Naive thymus-derived CD8-positive, alpha-beta T cell (primary cell): ENCODE results near the gene PTPRE. TPM values are rescaled to one million over a fixed set of nuclear protein-coding genes. Genes with fewer than 3 reads are reported as not detected.

ENCODE experiments used
- ATAC-seq, 2 donors: fragments of 150-1000 bp; cut with Tn5 transposase in 1 of 2; sonication (Bioruptor Pico), chemical (Tn5 transposase) in 1 of 2; 1 replicate in 1 of 2; 2 replicates in 1 of 2; pipeline ENCODE4 v1.10.0; 2021; ENCODE audit warnings: mild to moderate bottlenecking in 2 of 2, moderate library complexity in 2 of 2
- POLR2A ChIA-PET: fragments of 350-600 bp; sonication (Branson Sonifier 250); formaldehyde crosslinking; loops from one replicate; lab custom pipeline; 2021; ENCODE audit warnings: antibody characterized with exemption; lab: Charles Lee
- DNase-seq, 10 donors: peaks; one replicate each; pipeline versions ENCODE4 v3.0.0 to v3.0.0-alpha.2; 2020 to 2022
- H3K27ac Mint-ChIP-seq, 10 donors: one replicate each; pipeline ENCODE4 v1.8.0; 2020 to 2022; ENCODE audit warnings: mild to moderate bottlenecking in 10 of 10, mixed read lengths in 10 of 10, moderate library complexity in 4 of 10, inconsistent platforms in 1 of 10
- H3K27me3 Mint-ChIP-seq, 5 donors: one replicate each; pipeline ENCODE4 v1.8.0; 2021 to 2022; ENCODE audit warnings: mixed read lengths in 5 of 5
- H3K36me3 Mint-ChIP-seq, 3 donors: one replicate each; pipeline ENCODE4 v1.8.0; 2020 to 2022; ENCODE audit warnings: mixed read lengths in 3 of 3, mild to moderate bottlenecking in 2 of 3, inconsistent platforms in 1 of 3
- H3K4me1 Mint-ChIP-seq, 4 donors: one replicate each; pipeline ENCODE4 v1.8.0; 2021 to 2022; ENCODE audit warnings: mixed read lengths in 4 of 4
- H3K4me3 Mint-ChIP-seq, 10 donors: one replicate each; pipeline ENCODE4 v1.8.0; 2020 to 2022; ENCODE audit warnings: mild to moderate bottlenecking in 10 of 10, mixed read lengths in 10 of 10, moderate library complexity in 6 of 10, inconsistent platforms in 1 of 10
- H3K9me3 Mint-ChIP-seq, 9 donors: one replicate each; pipeline ENCODE4 v1.8.0; 2020 to 2022; ENCODE audit warnings: mixed read lengths in 9 of 9, mild to moderate bottlenecking in 3 of 9, inconsistent platforms in 1 of 9, moderate library complexity in 1 of 9
- polyA plus RNA-seq, 3 donors: library from polyadenylated mRNA; unstranded; fragments of 300-500 nt; fragmentation: Illumina TruSeq; gene quantifications; one replicate each; pipeline ENCODE4 v1.2.3, GENCODE V29; 2021
- total RNA-seq, 8 experiments: library from RNA in 2 of 8; stranded (reverse) in 2 of 8; gene quantifications; one replicate each; pipeline ENCODE4 v1.2.3 and lab custom pipeline; 2021 to 2026

Gene PTPRE
- total RNA-seq = 10 to 100 TPM; 24.1 to 29.5 TPM
- polyA plus RNA-seq = 10 to 100 TPM in 2 of 3 donors, 1 to 10 TPM in 1; 7.8 to 17.6 (median 16.2) TPM
- total RNA-seq (lab: John Stamatoyannopoulos, UW) = 32.5 to 101 (median 51.8) reads per million in 6 experiments

- no peaks in the 10 kb centered on the region for H3K36me3 Mint-ChIP-seq
- peak within 1 kb of the TSS in 1 of 10 donors; percentile 57 for H3K27ac Mint-ChIP-seq
- peak within 1 kb of the TSS; percentile 36 to 67 (median 48) for H3K4me3 Mint-ChIP-seq
- ATAC-seq = peak; percentile 93 to 98
- H3K4me1 Mint-ChIP-seq = peaks cover 0 to 7% (median 1%) of the 10 kb centered on the region in 4 donors
- DNase-seq = peak in 9 of 10 donors; percentile 23 to 61 (median 55)
- H3K9me3 Mint-ChIP-seq = peaks cover 0 to 1% (median 0%) of the 10 kb centered on the region in 9 donors
- POLR2A ChIA-PET = interaction anchor here (1.0 kb wide), 1 partner anchor 163 kb away, joined by 3 read pairs; no protein-coding TSS in a partner anchor
- H3K27me3 Mint-ChIP-seq = peaks cover 13 to 41% (median 38%) of the 10 kb centered on the region in 5 donors
Observed at GRCh38 chr10:127906548-127907377, at the start of gene PTPRE. Gene PTPRE (plus strand): TSS chr10:127907103. CDS start chr10:128040882, 133,779 bp downstream.

- Mint-ChIP-seq H3K4me1 (peaks cover 0 to 2% (median 0%) of the 10 kb centered on the region in 4 donors), H3K36me3 (peaks cover 0 to 9% (median 3%) of the 10 kb centered on the region in 3 donors), H3K9me3 (peaks cover 0 to 14% (median 7%) of the 10 kb centered on the region in 9 donors), H3K4me3 (no peak overlapping the region), H3K27ac (no peak overlapping the region), H3K27me3 (peaks cover 0 to 13% (median 5%) of the 10 kb centered on the region in 5 donors)
- POLR2A ChIA-PET = no interaction called here
- DNase-seq (peak in 1 of 10 donors; percentile 43), ATAC-seq (no peak)
Observed at GRCh38 chr10:127860592-127860991, 46.3 kb upstream of the PTPRE start.

GRCh38 chr10:127863231-127863825 lies 43.6 kb upstream of the PTPRE start:
- ATAC-seq (no peak), DNase-seq (no peak)
- H3K4me3 Mint-ChIP-seq = no peak overlapping the region
- H3K27me3 Mint-ChIP-seq = peaks cover 0 to 31% (median 13%) of the 10 kb centered on the region in 5 donors
- H3K36me3 Mint-ChIP-seq = peaks cover 0 to 9% (median 3%) of the 10 kb centered on the region in 3 donors
- no peaks in the 10 kb centered on the region for H3K4me1 Mint-ChIP-seq
- H3K9me3 Mint-ChIP-seq = peaks cover 0 to 17% (median 8%) of the 10 kb centered on the region in 9 donors
- H3K27ac Mint-ChIP-seq = no peak overlapping the region
- POLR2A ChIA-PET = no interaction called here

- no peak overlapping the region for H3K27ac Mint-ChIP-seq
- H3K4me3 Mint-ChIP-seq = no peak overlapping the region
- ATAC-seq (no peak), DNase-seq (no peak)
- peaks cover 0 to 26% (median 3%) of the 10 kb centered on the region in 3 donors for H3K36me3 Mint-ChIP-seq
- H3K4me1 Mint-ChIP-seq = peaks cover 0 to 3% (median 0%) of the 10 kb centered on the region in 4 donors
- H3K27me3 Mint-ChIP-seq = peaks cover 10 to 42% (median 21%) of the 10 kb centered on the region in 5 donors
- H3K9me3 Mint-ChIP-seq = peaks cover 0 to 41% (median 17%) of the 10 kb centered on the region in 9 donors
- POLR2A ChIA-PET = no interaction called here
Observed at GRCh38 chr10:127866276-127867013, 40.5 kb upstream of the PTPRE start.

- ATAC-seq (no peak), DNase-seq (no peak)
- H3K27ac Mint-ChIP-seq = no peak overlapping the region
- H3K9me3 Mint-ChIP-seq = peaks cover 0 to 41% (median 17%) of the 10 kb centered on the region in 9 donors
- no peak overlapping the region for H3K4me3 Mint-ChIP-seq
- H3K27me3 Mint-ChIP-seq = peaks cover 16 to 56% (median 28%) of the 10 kb centered on the region in 5 donors
- H3K36me3 Mint-ChIP-seq = peaks cover 0 to 26% (median 3%) of the 10 kb centered on the region in 3 donors
- POLR2A ChIA-PET = no interaction called here
- H3K4me1 Mint-ChIP-seq = peaks cover 0 to 5% (median 0%) of the 10 kb centered on the region in 4 donors
Observed at GRCh38 chr10:127867805-127868204, 39.1 kb upstream of the PTPRE start.

GRCh38 chr10:127869329-127869728 lies 37.6 kb upstream of the PTPRE start:
- no peak for ATAC-seq
- Mint-ChIP-seq H3K4me1 (peaks cover 0 to 5% (median 0%) of the 10 kb centered on the region in 4 donors), H3K4me3 (no peak overlapping the region), H3K9me3 (peaks cover 0 to 30% (median 9%) of the 10 kb centered on the region in 9 donors), H3K27me3 (peaks cover 16 to 59% (median 26%) of the 10 kb centered on the region in 5 donors), H3K27ac (no peak overlapping the region), H3K36me3 (peaks cover 0 to 17% (median 0%) of the 10 kb centered on the region in 3 donors)
- no peak for DNase-seq
- POLR2A ChIA-PET = no interaction called here

GRCh38 chr10:127871631-127872010 lies 35.3 kb upstream of the PTPRE start:
- peak overlapping the region in 1 of 10 donors; percentile 14 for H3K27ac Mint-ChIP-seq
- peaks cover 15 to 40% (median 21%) of the 10 kb centered on the region in 5 donors for H3K27me3 Mint-ChIP-seq
- H3K4me1 Mint-ChIP-seq = peaks cover 0 to 5% (median 0%) of the 10 kb centered on the region in 4 donors
- POLR2A ChIA-PET = no interaction called here
- no peak for ATAC-seq
- DNase-seq = no peak
- peaks cover 0 to 17% (median 0%) of the 10 kb centered on the region in 3 donors for H3K36me3 Mint-ChIP-seq
- H3K4me3 Mint-ChIP-seq = no peak overlapping the region
- peaks cover 0 to 28% (median 6%) of the 10 kb centered on the region in 9 donors for H3K9me3 Mint-ChIP-seq

GRCh38 chr10:127872011-127872761 lies 34.7 kb upstream of the PTPRE start:
- peaks cover 0 to 17% (median 0%) of the 10 kb centered on the region in 3 donors for H3K36me3 Mint-ChIP-seq
- POLR2A ChIA-PET = no interaction called here
- H3K4me1 Mint-ChIP-seq = peaks cover 0 to 5% (median 0%) of the 10 kb centered on the region in 4 donors
- DNase-seq = no peak
- H3K9me3 Mint-ChIP-seq = peaks cover 0 to 28% (median 6%) of the 10 kb centered on the region in 9 donors
- ATAC-seq = no peak
- H3K4me3 Mint-ChIP-seq = no peak overlapping the region
- H3K27ac Mint-ChIP-seq = peak overlapping the region in 1 of 10 donors; percentile 31
- peaks cover 14 to 35% (median 21%) of the 10 kb centered on the region in 5 donors for H3K27me3 Mint-ChIP-seq

- no peak for DNase-seq
- H3K4me3 Mint-ChIP-seq = peak overlapping the region in 1 of 10 donors; percentile 29
- peaks cover 14 to 28% (median 21%) of the 10 kb centered on the region in 5 donors for H3K27me3 Mint-ChIP-seq
- H3K9me3 Mint-ChIP-seq = peaks cover 0 to 27% (median 6%) of the 10 kb centered on the region in 9 donors
- H3K27ac Mint-ChIP-seq = peak overlapping the region in 1 of 10 donors; percentile 79
- POLR2A ChIA-PET = no interaction called here
- ATAC-seq = no peak
- H3K36me3 Mint-ChIP-seq = peaks cover 0 to 17% (median 0%) of the 10 kb centered on the region in 3 donors
- H3K4me1 Mint-ChIP-seq = peaks cover 0 to 5% (median 0%) of the 10 kb centered on the region in 4 donors
Observed at GRCh38 chr10:127872871-127873600, 33.9 kb upstream of the PTPRE start.

- H3K36me3 Mint-ChIP-seq = peaks cover 0 to 14% (median 0%) of the 10 kb centered on the region in 3 donors
- no peak overlapping the region for H3K27ac Mint-ChIP-seq
- DNase-seq = no peak
- peaks cover 0 to 5% (median 0%) of the 10 kb centered on the region in 4 donors for H3K4me1 Mint-ChIP-seq
- POLR2A ChIA-PET = no interaction called here
- H3K27me3 Mint-ChIP-seq = peaks cover 10 to 28% (median 18%) of the 10 kb centered on the region in 5 donors
- peaks cover 0 to 18% (median 6%) of the 10 kb centered on the region in 9 donors for H3K9me3 Mint-ChIP-seq
- no peak overlapping the region for H3K4me3 Mint-ChIP-seq
- no peak for ATAC-seq
Observed at GRCh38 chr10:127873901-127874470, 32.9 kb upstream of the PTPRE start.
